Pulmonary artery endothelial cell (primary cell): ENCODE measurements around the gene TMEM209. TPM values are rescaled to one million over a fixed set of nuclear protein-coding genes. Genes with fewer than 3 reads are reported as not detected.
"Not testable (repeated sequence)": the region's sequence is repeated elsewhere in the genome, so short reads cannot be mapped to it uniquely, and the experiment has no call there.

Experiments
- DNase-seq: peaks from one replicate; pipeline ENCODE4 v3.0.0-alpha.2; 2011; ENCODE audit warnings: low read depth, low spot score
- total RNA-seq: library from RNA; depleted of rRNA; stranded (reverse); fragments of >200 nt; gene quantifications from 2 replicates; pipeline ENCODE4 v1.2.3, GENCODE V29; 2014

The TMEM209 gene
- total RNA-seq, 1 donor from 2014 or later = 8.3 TPM

GRCh38 chr7:130129011-130129411 lies 76.2 kb downstream of the TMEM209 start:
- no peak for DNase-seq

GRCh38 chr7:130127821-130128317 lies 77.3 kb downstream of the TMEM209 start:
- DNase-seq = no peak

GRCh38 chr7:130127404-130127803 lies 77.8 kb downstream of the TMEM209 start:
- no peak for DNase-seq

- DNase-seq = not testable (repeated sequence)
Observed at GRCh38 chr7:130126840-130127239, 78.4 kb downstream of the TMEM209 start.

- DNase-seq = no peak
Observed at GRCh38 chr7:130124711-130125110, 80.5 kb downstream of the TMEM209 start.

GRCh38 chr7:130123501-130123900 lies 81.7 kb downstream of the TMEM209 start:
- no peak for DNase-seq

- no peak for DNase-seq
Observed at GRCh38 chr7:130118801-130119200, 86.4 kb downstream of the TMEM209 start.

GRCh38 chr7:130118294-130118693 lies 86.9 kb downstream of the TMEM209 start:
- no peak for DNase-seq

GRCh38 chr7:130114776-130115175 lies 90.4 kb downstream of the TMEM209 start:
- DNase-seq = no peak

Other genes starting within 250 kb of the TMEM209 start
- 18.9 and 25.2 TPM in 2 replicates for gene ZC3HC1, start 154.0 kb downstream of the TMEM209 start, total RNA-seq
- gene KLHDC10, start 134.9 kb downstream of the TMEM209 start, total RNA-seq = 29.3 and 39.9 TPM in 2 replicates
- gene SSMEM1, start 2.5 kb upstream of the TMEM209 start, total RNA-seq = not detected in 2 replicates
- not detected in 2 replicates for gene CPA2, start 61.5 kb upstream of the TMEM209 start, total RNA-seq
- gene CPA4, start 87.8 kb upstream of the TMEM209 start, total RNA-seq = 0.39 and 0.59 TPM in 2 replicates
- gene CPA5, start 139.4 kb upstream of the TMEM209 start, total RNA-seq = not detected in 2 replicates
- not detected in 2 replicates for gene CPA1, start 175.1 kb upstream of the TMEM209 start, total RNA-seq
- 6.3 and 17.3 TPM in 2 replicates for gene CEP41, start 235.6 kb upstream of the TMEM209 start, total RNA-seq